ENCODE measurements around the gene CLEC18B.
"Not testable (repeated sequence)": the region's sequence is repeated elsewhere in the genome, so short reads cannot be mapped to it uniquely, and the experiment has no call there.

Gene CLEC18B

GRCh38 chr16:74370338-74371135, 50.7 kb downstream of the CLEC18B start:
- not testable (repeated sequence) for H3K27ac Mint-ChIP-seq; DNase-seq (ENCODE audit: low spot score in 2 of 2); H3K36me3 Mint-ChIP-seq; H3K9me3 Mint-ChIP-seq; ATAC-seq (ENCODE audit: low read depth); H3K27me3 Mint-ChIP-seq; H3K4me3 Mint-ChIP-seq; H3K4me1 Mint-ChIP-seq

- not testable (repeated sequence) for H3K9me3 Mint-ChIP-seq, H3K36me3 Mint-ChIP-seq, H3K27me3 Mint-ChIP-seq, H3K4me1 Mint-ChIP-seq
- peak overlapping the region; percentile 91 for H3K27ac Mint-ChIP-seq
- DNase-seq (ENCODE audit: low spot score in 2 of 2) (peak; percentile 96 to 98), ATAC-seq (ENCODE audit: low read depth) (peak; percentile 93)
- H3K4me3 Mint-ChIP-seq: peak overlapping the region; percentile 91
These were observed 53.0 kb downstream of the CLEC18B start for GRCh38 chr16:74368002-74368911.

DNA sequence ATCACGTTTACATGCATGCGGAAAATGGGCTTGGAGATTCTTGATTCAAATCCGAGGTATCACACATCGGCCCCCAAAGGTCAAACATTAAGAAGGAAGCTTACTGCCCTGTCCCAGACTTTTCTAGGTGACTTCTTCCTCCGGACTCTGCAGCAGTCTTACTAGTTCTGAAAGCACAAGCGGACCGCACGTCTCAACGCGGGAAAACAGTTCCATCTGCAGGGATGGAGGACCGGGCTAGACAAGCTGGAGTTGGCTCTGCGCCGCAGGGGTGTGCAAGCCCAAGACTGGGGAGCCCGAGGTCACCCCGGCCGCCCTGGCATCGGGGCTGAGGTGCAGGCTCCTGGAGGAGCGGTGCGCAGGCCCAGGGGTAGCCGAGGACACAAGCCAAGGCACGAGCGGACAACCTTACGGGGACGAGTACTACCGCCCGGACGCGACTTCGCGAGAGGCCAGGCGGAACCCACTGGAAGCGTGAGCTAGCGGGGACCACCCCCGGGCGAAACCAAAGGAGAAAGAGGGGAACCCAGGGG, 53.7 kb downstream of the CLEC18B start:
- DNase-seq (ENCODE audit: low spot score in 2 of 2); H3K27me3 Mint-ChIP-seq; H3K36me3 Mint-ChIP-seq; H3K9me3 Mint-ChIP-seq; H3K4me1 Mint-ChIP-seq: not testable (repeated sequence)
- Mint-ChIP-seq H3K27ac (peak overlapping the region; percentile 91), H3K4me3 (peak overlapping the region; percentile 91)
- peak; percentile 22 for ATAC-seq (ENCODE audit: low read depth)

- DNase-seq (ENCODE audit: low spot score in 2 of 2); H3K4me1 Mint-ChIP-seq; H3K36me3 Mint-ChIP-seq; H3K27ac Mint-ChIP-seq; H3K27me3 Mint-ChIP-seq; H3K9me3 Mint-ChIP-seq; ATAC-seq (ENCODE audit: low read depth); H3K4me3 Mint-ChIP-seq: not testable (repeated sequence)
These were observed 59.4 kb downstream of the CLEC18B start for GRCh38 chr16:74361646-74362610.
